GM19240 (cell line): Measurements from ENCODE around the gene MYT1.

Experiments
- DNase-seq: peaks from one replicate; pipeline ENCODE4 v3.0.0; 2011; ENCODE audit warnings: low spot score; ENCODE audit not compliant: insufficient read length

Gene MYT1

DNA sequence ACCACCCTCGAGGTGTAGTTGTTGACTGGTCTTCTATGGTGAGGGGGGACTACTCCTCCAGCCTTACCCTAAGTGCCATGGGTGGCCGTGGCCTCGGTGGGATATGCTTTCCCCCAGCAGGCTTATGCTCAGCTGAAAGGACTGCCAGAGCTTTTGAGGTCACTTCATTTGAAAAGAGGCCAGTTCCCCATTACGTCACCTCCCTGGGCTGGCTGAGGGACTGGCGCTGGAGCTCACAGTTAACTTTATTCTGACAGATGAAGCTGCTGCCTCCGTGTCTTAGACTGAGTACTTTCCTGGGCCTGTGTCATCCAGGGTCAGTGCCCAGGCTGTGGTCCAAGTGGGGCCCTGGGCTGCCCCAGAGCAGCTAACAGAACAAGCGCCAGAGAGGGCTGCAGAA is 48.5 kb downstream of the MYT1 start:
- DNase-seq, result no peak

DNA sequence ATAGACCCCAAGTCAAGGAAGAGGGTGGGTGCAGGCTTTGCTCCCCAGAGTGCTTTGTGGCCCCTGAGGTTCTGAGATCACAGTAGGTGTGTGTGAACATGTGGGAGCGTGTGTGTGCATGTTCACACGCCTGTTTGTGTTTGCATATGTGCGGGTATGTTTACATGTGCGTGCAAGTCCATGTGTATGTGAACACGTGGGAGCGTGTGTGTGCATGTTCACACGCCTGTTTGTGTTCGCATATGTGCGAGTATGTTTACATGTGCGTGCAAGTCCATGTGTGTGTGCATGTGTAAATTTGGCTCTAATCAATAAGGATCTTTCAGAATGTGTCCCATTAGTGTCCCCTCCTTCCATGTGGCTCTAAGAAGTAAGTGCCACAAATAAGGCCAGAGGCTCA is 49.9 kb downstream of the MYT1 start:
- DNase-seq, result no peak

DNA sequence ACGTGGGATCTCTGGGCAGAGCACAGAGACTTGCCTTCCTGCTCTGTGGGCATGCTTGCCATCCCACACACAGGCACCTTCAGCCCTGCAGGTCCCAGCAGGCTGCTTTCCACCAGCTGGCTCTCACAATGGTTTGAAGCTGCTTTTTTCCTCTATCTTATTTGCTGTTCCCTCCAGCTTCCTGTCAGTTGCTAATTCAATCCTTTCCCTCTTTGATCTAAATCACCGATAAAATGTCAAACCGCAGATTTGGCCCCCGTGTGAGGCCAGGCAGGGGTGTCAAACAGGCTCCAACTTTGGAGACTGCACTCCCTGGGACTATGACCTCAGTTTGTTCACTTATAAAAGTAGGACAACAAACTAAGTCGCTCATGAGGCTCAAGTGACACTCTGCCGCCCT is 50.7 kb downstream of the MYT1 start:
- no peak for DNase-seq

DNA sequence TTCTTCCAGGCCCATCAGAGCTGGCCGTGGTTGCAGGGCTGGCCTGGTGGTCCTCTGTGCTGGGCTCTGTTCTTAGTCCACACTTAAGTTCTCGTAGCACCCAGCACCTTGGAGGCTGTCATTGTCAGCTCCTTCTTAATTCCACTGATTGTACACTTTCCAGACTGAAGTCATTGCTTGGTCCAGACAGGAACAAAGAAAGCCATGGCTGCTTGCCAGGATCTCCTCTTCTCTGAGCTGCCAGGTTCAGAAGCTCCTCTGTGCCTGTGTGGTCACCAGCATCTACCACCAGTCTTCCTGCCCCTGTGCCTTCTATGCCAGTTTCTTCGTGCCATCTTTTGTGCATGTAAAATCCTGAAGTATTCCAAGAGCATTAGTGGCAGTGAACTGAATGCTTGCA is 51.8 kb downstream of the MYT1 start:
- DNase-seq, result no peak

DNA sequence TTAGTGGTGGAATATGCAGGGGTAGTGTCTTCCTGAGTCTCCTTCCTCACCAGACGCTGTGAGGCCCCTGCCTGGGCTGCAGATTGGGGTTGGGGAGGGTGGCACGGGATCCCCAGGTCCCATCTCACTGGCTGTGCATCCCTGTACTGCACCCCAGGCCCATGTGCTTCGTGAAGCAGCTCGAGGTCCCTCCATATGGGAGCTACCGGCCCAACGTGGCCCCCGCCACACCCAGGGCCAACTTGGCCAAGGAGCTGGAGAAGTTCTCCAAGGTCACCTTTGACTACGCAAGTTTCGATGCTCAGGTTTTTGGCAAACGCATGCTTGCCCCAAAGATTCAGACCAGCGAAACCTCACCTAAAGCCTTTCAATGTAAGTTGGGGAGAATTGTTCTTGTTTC is 52.7 kb downstream of the MYT1 start:
- no peak for DNase-seq

DNA sequence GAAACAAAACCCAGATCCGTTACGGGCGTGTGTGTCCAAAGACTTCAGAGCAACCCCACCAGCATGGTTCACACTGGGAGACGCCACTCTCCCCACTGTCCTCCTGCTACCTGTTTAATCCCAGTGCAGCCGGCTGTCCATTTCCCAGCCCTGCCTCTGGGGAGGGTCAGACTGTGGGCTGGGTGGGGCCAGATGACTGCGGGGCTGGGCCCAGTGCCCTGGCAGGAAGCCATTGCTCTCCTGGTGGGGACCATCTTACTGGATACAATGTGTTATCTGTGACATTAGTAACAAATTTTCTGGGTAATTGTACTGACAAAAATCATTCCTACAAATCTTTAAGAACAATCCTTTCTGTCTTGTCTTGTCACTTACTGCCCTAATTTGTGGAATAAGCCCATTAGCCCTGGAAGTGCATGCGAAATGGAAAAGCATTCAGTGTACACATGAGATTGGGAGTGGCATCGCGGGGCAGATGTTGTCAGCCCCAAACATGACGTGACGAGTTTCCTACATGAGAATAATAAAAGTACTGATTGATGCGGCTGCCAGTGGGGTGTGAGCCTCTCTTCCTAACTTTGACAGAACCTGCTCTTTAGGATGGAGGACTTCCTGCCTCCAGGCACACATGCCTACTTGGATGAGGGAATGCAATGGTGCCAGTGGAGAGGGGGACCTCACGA is 53.4 kb downstream of the MYT1 start:
- no peak for DNase-seq

DNA sequence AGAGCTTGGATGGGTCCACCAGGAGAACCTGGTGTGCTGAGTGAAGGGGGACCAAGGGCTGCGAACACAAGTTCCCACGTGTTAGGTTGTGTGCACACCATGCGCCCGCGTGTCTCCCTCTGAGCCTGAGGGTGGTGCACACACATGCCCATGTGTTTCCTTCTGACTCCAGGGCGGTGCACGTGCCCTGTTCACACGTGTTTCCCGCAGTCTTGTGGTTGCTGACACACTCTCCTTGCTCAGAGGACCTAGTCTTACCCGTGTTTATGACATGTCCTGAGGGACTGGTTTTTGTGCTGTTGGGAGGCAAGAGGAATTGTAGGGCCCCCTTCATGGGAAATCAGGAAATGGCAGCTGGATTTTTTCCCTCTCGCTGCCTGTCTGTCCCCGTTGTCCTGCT is 55.0 kb downstream of the MYT1 start:
- no peak for DNase-seq

DNA sequence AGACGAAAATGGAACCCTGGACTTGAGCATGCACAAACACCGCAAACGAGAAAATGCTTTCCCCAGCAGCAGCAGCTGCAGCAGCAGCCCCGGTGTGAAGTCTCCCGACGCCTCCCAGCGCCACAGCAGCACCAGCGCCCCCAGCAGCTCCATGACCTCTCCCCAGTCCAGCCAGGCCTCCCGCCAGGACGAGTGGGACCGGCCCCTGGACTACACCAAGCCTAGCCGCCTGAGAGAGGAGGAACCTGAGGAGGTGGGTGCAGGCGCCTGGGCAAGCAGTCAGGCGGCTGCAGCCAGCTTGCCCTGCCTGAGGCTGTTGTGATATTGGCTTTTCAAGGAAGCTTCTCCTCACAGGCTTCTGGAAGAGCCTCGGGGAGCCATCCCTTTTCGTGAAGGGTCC is 55.5 kb downstream of the MYT1 start:
- no peak for DNase-seq

DNA sequence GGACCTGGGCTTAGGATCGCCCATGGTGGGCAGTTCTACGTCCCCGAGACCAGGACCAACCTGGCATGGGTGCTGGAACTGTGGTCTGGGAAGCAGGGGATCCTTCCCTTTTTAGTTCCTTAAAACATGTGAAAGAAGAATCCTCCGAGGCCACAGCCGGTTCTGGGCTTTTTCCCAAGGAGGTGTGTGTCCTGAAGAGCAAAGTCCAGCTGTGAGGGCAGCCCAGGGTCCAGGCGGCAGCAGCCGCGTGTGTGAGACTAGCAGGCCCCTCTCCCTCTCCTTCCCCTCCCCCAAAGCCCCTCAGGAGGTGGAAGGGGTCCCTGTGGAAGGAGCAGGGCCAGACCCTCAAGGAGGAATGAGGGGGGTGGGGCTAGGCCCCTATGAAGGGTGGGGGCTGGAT is 56.2 kb downstream of the MYT1 start:
- no peak for DNase-seq

DNA sequence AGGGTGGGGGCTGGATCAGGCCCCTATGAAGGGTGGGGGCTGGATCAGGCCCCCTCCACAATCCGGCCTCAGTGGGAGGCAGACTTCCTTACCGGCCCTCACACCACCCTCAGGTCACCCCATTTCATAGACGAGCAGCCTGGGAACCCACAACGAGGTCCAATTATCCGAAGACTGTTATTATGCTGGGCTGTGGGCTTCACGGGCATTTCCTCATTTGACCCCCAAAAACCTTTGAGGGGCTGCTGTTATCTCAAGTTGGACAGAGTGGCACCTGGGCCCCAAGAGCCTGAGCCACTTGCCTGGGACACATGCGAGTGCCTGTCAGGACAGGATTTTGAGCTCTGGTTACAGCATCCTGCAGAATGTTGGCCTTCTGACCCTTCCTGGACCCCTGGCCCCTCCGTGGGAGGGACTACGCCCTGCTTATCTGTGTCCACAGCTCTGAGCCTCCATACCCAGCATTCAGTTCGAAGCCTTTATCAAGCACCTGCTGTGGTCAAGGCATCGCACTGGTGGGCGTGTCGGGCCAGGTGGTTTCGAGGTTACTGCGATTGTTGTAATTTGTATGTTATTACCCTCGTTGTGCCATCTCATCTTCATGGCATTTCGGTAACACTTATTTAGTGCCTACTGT is 56.8 kb downstream of the MYT1 start:
- no peak for DNase-seq

DNA sequence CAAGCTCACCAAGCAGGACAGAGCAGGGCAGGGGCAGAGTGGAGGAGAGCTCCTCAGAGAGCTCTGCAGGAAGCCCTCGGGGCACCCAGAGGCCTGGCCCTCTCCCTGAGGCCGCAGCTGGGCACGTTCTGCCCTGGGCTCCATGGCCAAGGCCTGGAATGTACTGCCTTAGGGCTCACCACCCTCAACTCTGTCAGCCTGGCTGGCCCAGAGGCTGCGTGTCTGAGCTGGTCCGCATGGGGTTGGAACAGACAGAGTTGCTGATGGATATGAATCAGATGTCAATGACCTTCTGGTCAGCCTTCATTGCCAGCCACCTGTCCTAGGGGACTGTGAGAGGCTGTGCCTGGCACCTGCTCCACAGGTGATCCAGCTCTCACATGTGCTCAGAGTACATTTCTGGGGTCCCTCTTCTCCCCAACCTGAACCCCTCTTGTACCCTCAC is 58.1 kb downstream of the MYT1 start:
- DNase-seq, result no peak

DNA sequence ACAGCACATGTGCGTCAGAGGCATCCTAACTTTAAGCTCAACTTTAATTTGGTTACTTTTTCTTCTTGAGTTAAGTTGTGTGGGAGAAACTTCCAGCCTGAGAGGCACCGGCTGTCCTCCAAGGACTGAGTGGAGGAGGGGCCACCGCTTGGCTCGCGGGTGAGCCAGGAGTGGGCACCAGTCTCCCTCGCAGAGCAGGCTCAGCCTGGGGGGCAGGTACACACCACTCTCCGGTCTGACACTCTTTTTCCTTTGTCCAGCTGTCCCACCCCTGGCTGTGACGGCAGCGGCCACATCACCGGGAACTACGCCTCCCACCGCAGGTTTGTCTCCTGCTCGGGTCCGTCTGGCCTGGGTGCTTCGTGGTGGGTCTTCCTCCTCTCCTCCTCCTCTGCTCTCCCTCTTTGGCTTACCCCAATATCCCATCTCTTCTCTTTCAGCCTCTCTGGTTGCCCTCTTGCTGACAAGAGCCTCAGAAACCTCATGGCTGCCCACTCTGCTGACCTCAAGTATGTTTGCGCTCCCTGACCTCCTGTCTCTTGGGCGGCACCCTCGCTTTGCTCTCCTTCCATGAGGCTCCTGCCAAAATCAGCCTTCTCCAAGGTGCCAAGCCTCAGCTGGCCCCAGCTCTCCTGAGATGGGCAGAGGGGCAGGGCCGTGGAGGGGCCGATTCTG is 58.7 kb downstream of the MYT1 start:
- no peak for DNase-seq

DNA sequence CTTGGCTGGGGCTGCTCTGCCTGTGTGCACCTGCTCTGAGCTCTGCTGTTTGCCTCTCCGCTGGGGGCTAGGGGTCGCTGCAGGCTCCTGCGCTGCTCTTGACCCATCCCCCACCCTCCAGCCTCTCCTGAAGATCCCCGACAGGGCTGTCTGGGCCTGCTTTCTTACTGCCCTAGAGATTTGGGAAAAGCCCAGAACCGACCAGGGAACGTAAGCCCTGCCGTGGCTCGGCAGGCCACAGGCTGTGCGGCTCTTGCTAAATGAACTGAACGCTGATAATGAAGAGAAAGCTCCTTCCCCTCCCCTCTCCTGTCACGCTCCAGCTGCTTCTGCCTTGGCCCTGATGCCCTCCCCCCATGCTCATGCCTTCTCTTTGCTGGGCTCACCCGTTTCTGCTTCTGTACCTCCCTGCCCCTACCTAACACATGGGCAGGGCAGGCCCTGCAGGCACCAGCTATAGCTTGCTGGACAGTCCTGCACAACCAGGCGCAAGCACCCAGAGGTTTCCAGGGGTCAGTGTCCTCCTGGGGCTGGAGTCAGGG is 59.3 kb downstream of the MYT1 start:
- no peak for DNase-seq

DNA sequence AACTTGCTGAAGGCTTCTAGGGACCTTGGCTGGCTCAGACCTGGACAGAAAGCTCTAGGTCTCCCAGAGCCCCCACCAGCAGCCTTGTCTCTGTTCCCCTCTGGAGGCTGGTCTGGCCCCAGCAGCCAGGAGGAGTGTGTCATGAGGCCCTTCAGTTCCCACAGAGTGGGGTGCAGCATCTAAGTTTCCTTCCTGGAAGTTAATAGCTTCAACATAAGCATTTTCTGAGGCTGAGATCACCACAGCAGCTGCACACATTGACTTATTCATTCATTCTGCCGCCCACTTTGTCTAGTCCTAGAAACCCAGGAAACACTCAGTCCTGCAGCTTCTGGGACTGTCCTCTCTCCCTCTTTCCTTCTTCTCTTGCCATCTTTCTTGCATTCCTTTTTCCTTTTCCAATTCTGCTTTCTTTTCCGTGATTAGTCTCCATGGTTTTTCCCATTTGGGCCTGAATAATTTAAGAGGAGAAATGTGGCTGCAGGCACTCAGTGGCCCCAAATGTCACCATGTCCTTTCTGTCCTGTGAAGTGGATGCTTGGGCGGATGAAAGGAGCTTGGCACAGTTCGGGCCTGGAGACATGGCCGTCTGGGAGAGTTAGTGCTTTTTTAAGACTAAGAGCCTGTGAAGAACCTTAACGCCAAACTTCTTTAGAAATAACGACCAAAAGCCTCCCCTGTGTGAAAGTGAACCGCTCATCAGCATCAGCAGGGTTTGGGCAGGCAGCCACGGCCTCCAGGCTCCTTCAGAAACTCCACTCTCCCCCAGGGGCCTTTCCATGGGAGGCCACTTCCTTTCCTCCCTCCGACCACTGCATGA is 60.3 kb downstream of the MYT1 start:
- DNase-seq, result no peak

DNA sequence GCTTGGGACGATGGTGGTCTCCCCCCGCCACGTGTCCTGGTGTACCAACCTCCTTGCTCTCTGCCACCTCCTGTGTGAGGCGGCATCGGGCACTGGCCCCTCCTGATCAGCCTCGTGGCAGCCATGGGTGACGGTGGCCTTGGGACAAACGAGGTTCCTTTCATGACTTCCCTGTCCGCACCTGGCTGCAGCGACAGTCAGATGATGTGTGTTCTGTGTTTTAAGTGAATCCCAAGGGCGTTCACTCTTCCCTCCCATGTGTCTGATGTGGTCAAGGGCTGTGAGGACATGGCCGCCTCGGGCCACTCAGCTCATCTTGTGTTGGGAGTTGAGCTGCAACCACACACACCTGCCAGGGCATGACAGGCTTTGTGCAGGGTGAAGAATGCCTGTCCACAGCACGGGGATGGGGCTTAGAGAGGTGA is 60.9 kb downstream of the MYT1 start:
- DNase-seq, result no peak

DNA sequence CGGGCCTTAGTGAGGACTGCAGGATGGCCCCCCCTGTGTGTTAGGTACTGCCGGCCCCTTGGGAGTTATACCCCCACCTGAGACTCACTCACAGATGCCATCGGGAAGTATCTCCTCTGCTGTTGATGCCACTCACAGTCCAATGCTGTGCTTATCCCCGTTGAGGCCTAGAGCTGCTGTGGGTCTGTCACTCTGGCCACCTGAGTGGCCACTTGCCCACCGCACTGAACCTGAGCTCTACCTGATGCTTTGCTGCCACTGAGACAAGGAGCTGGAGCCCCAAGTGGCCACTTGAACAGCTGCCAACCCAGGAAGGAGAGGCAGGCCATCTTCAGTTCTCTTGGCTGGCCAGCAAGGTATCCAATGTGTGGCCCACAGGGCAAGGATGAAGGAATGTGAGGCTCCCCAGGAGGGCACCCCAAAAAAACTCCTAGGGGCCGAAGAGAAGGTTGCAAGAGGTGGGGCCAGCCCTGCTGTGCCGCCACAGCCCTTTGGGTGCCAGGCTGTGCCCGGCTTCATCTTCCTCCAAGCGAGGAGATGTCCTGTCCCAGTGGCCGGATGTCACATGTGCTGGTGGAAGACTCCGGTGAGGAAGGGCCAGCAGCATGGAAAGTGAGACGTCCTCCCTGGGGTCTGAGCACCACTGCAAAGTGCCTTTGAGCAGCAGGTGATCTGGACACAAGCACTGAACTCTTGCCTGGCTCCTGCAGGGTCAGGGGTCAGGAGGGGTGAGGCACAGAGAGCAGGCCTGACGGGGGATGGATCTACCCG is 61.8 kb downstream of the MYT1 start:
- no peak for DNase-seq

DNA sequence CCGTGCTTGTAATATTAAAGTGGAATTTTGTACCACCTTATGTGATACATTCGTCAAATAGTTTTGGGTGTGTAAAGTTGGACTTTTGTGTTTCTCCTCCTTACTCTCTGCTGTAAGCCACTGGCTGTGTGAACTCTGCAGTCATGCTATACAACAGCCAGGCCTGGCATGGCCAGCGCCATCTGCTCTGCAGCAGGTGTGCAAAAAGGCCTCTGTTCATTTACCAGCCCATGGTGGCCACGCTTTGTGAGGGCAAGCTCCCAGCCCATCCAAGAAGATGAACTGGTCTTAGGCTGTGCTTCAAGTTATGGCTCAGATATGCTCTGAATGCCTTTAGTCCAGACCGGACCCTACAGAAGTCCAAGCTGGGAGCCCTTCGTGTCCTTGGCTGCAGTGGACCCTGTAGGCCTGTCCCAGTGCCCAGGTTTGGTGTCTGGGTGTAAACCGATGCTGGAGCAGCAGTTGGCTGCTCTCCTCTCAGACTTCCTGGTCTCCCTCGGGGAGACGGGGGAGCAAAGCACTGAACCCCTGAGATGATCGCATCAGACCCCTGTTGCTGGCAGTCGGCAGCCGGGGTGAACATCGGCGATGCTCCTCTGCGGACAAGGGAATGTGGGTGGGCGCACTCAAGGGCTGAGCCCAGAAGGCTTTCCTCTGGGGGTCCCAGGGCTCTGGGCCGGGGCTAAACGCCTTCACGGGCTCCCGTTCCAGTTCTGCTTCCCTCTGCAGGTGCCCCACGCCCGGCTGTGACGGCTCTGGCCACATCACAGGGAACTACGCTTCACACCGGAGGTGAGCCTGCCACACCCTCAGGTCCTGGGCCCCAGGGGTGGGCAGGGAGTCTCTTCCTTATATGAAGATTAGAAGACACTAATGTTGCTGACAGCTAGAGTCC is 62.7 kb downstream of the MYT1 start:
- no peak for DNase-seq

DNA sequence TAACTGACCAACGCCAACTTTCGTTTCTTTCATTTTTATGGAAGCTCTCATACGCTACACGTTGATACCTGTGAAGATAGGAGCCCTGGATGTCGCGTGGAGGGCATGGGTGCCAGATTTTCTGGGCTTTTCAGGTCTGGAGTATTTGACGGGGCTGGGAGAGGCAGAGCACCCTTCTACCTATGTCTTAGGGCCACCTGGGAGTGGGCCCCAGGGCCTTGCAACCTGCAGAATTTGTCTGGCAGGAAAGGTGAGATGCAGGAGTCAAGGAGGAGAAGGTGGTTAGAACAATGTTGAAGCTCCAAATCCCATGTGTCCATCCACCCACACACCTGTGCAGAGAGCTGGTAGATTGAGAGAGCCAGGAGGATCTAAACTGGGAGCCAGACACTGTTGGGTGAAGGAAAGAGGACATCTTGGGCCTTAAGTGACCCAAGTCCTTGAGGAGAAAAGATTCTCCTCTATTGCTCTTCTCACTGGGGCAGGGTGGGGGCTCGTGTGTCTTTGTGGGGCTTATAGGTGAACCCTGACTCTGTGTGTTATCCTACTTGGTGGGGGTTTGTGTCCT is 63.9 kb downstream of the MYT1 start:
- DNase-seq, result no peak

DNA sequence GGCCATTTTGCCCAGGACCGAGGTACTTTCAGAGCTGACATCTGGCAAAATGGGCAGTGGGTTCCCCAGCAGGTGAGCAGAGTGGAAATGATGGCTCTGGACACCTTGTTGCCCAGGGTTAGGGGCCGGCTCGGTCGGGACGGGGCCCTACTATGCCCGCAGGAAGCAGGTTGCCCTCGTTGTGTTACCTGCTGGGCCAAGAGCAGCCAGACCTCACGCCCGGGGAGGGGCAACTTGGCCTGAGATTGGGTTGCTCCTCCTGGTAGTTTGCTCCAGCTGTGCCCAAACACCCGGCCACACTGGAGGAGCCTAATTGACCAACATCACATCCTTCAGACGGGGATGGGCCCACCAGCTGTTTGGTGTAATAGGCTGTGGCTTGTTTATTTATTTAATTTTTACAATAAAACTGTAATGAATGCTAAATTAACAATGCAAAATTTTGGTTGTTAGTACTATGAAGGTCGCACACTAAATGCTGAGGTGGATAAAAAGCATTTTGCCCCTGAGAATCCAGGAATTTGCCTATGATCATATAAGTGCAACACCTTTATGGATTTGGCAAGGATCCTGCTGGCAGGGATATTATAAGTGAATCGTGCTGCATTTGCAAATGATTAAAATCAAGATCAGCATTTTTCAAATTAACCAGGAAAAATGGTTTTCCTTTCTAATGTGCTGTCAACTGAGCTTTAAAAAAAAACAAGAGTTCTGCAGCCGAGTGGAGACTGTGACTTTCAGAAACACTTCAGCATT is 64.7 kb downstream of the MYT1 start:
- no peak for DNase-seq
